KMS-11 (cell line): ENCODE results near the gene LILRA1.
"Not testable (repeated sequence)": the region's sequence is repeated elsewhere in the genome, so short reads cannot be mapped to it uniquely, and the experiment has no call there.

Source experiments
- H2AFZ ChIP-seq: fragments of 200-600 bp; sonication (generic); 2 replicates; pipeline ENCODE4 v1.6.1; 2016; ENCODE audit warnings: antibody characterized with exemption, mixed run types, low read depth
- H3K27ac ChIP-seq: fragments of 200-600 bp; sonication (generic); 2 replicates; pipeline ENCODE4 v1.6.1; 2016; ENCODE audit warnings: mild to moderate bottlenecking, mixed run types
- H3K27me3 ChIP-seq: fragments of 200-600 bp; sonication (generic); 2 replicates; pipeline ENCODE4 v1.6.1; 2017; ENCODE audit warnings: mild to moderate bottlenecking, low read depth, mixed run types, moderate library complexity; ENCODE audit not compliant: insufficient read depth
- H3K36me3 ChIP-seq: fragments of 200-600 bp; sonication (generic); 2 replicates; pipeline ENCODE4 v1.6.1; 2017; ENCODE audit warnings: mild to moderate bottlenecking, mixed run types; ENCODE audit not compliant: insufficient read depth
- H3K4me1 ChIP-seq: fragments of 200-600 bp; sonication (generic); 2 replicates; pipeline ENCODE4 v1.6.1; 2016; ENCODE audit warnings: mild to moderate bottlenecking, low read depth, mixed run types; ENCODE audit not compliant: poor library complexity, severe bottlenecking
- H3K4me2 ChIP-seq: fragments of 200-600 bp; sonication (generic); 2 replicates; pipeline ENCODE4 v1.7.0; 2016; ENCODE audit warnings: mild to moderate bottlenecking, mixed run types
- H3K4me3 ChIP-seq: fragments of 200-600 bp; sonication (generic); IDR thresholded peaks from 2 replicates; pipeline ENCODE4 v1.6.1; 2017; ENCODE audit warnings: low read depth, low read length, mixed read lengths; ENCODE audit not compliant: insufficient read depth
- H3K79me2 ChIP-seq: fragments of 200-600 bp; sonication (generic); 2 replicates; pipeline ENCODE4 v1.6.1; 2016; ENCODE audit warnings: low read depth, mixed run types; ENCODE audit not compliant: insufficient read depth
- H3K9ac ChIP-seq: fragments of 200-600 bp; sonication (generic); 2 replicates; pipeline ENCODE4 v1.6.1; 2016; ENCODE audit warnings: mild to moderate bottlenecking, mixed run types
- H4K20me1 ChIP-seq: fragments of 200-600 bp; sonication (generic); 2 replicates; pipeline ENCODE4 v1.6.1; 2016; ENCODE audit warnings: mild to moderate bottlenecking, mixed run types; ENCODE audit not compliant: insufficient read depth
- TF ChIP-seq, protein P1 (sequence below): fragments of 200-600 bp; sonication (generic); conservative IDR thresholded peaks from 2 replicates; pipeline ENCODE4 v1.6.1; 2017; ENCODE audit warnings: low read depth, mild to moderate bottlenecking, antibody characterized with exemption, low read length, moderate library complexity, mixed read lengths

Gene LILRA1

DNA sequence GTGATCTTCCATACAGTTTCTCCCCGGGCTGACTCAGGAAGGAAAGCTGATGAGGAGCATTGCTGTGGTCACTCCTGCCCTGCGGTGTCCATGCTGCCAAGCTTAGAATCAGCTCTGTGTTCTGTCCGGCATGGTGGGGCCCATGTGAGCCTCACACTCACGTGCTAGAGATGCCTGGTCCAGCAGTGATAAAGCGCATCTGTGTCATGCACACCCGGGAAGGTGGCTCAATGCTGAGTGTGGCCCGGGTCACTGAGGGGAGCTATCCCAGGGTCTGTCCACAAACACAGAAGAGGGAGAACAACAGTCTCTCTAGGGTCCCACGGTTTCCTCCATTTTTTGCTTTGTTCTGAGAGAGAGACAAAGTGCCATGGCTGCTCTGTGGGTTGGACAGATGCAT lies 33.3 kb downstream of the LILRA1 start:
- Histone ChIP-seq H3K36me3 (no peaks in the 10 kb centered on the region), H3K4me2 (no peak overlapping the region), H4K20me1 (no peaks in the 10 kb centered on the region), H2AFZ (no peak overlapping the region), H3K27ac (no peak overlapping the region), H3K27me3 (peaks cover 3% of the 10 kb centered on the region), H3K79me2 (no peaks in the 10 kb centered on the region), H3K9ac (no peak overlapping the region), H3K4me3 (no peak overlapping the region), H3K4me1 (no peaks in the 10 kb centered on the region)
- TF ChIP-seq, protein P1, sequence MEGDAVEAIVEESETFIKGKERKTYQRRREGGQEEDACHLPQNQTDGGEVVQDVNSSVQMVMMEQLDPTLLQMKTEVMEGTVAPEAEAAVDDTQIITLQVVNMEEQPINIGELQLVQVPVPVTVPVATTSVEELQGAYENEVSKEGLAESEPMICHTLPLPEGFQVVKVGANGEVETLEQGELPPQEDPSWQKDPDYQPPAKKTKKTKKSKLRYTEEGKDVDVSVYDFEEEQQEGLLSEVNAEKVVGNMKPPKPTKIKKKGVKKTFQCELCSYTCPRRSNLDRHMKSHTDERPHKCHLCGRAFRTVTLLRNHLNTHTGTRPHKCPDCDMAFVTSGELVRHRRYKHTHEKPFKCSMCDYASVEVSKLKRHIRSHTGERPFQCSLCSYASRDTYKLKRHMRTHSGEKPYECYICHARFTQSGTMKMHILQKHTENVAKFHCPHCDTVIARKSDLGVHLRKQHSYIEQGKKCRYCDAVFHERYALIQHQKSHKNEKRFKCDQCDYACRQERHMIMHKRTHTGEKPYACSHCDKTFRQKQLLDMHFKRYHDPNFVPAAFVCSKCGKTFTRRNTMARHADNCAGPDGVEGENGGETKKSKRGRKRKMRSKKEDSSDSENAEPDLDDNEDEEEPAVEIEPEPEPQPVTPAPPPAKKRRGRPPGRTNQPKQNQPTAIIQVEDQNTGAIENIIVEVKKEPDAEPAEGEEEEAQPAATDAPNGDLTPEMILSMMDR = no peak

DNA sequence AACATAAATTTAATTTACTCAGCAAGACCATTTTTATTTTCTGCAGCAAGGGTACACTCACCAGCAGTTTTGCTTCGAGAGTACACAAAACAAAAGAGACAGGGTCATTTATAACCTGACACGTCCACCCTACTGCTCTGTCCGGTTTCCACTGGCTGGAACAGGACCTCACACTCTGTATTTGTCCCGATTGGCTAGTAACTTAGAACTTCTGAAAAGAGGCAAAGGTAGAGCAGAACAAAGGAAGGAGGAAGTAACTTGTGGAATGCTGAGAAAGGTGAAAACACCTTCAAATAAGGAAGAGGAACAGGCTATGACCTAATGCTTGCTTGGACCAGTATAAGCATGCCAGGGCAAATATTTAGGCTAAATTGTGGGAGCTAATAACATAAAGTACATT lies 34.5 kb downstream of the LILRA1 start:
- not testable (repeated sequence) for H4K20me1 ChIP-seq, H3K4me2 ChIP-seq, H3K9ac ChIP-seq, H3K4me3 ChIP-seq, H2AFZ ChIP-seq, H3K27me3 ChIP-seq, H3K36me3 ChIP-seq, H3K4me1 ChIP-seq, H3K79me2 ChIP-seq, H3K27ac ChIP-seq

DNA sequence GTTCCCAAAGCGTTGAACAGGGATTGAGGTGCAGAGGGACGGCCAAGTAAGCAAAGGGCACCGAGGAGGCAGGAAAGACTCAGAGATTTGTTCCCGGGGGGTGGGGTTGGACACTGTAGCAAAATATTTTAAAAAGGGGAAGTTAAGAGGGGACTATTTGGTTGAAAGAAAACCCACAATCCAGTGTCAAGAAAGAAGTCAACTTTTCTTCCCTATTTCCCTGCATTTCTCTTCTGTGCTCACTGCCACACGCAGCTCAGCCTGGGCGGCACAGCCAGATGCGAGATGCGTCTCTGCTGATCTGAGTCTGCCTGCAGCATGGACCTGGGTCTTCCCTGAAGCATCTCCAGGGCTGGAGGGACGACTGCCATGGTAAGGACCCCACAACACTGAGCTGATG lies 36.8 kb downstream of the LILRA1 start, which contains the start of gene LILRB1:
Gene LILRB1, plus strand, starts transcription at position 223 of the 400 bp plus-strand sequence. CDS start 590 bp downstream, outside the sequence.
- not testable (repeated sequence) for H3K9ac ChIP-seq, H3K4me2 ChIP-seq, H3K79me2 ChIP-seq, H2AFZ ChIP-seq, H3K4me1 ChIP-seq, H3K27ac ChIP-seq, H3K27me3 ChIP-seq, H3K4me3 ChIP-seq, H4K20me1 ChIP-seq, H3K36me3 ChIP-seq

DNA sequence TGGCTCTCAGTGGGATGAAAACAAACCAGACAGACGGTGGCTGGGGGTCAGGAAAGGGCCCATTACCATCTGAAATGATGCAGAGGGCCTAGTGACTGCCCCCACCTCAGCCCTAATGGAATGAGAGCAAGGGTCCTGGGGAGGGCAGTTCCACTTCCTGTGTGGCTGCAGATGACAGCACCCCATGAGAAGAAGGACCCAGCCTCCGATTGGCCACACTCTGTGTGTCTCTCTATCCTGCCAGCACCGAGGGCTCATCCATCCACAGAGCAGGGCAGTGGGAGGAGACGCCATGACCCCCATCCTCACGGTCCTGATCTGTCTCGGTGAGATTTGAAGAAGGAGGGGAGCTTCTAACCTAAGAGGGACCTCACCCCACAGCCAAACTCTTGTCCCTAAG lies 37.4 kb downstream of the LILRA1 start:
- Histone ChIP-seq H2AFZ (no peak overlapping the region), H3K36me3 (no peaks in the 10 kb centered on the region), H3K27ac (no peak overlapping the region), H3K4me2 (no peak overlapping the region), H3K4me3 (no peak overlapping the region), H3K4me1 (no peaks in the 10 kb centered on the region), H3K27me3 (no peaks in the 10 kb centered on the region; the same call in none of the 2 replicates), H4K20me1 (no peaks in the 10 kb centered on the region), H3K79me2 (no peaks in the 10 kb centered on the region), H3K9ac (no peak overlapping the region)
- TF ChIP-seq, protein P1 = no peak

DNA sequence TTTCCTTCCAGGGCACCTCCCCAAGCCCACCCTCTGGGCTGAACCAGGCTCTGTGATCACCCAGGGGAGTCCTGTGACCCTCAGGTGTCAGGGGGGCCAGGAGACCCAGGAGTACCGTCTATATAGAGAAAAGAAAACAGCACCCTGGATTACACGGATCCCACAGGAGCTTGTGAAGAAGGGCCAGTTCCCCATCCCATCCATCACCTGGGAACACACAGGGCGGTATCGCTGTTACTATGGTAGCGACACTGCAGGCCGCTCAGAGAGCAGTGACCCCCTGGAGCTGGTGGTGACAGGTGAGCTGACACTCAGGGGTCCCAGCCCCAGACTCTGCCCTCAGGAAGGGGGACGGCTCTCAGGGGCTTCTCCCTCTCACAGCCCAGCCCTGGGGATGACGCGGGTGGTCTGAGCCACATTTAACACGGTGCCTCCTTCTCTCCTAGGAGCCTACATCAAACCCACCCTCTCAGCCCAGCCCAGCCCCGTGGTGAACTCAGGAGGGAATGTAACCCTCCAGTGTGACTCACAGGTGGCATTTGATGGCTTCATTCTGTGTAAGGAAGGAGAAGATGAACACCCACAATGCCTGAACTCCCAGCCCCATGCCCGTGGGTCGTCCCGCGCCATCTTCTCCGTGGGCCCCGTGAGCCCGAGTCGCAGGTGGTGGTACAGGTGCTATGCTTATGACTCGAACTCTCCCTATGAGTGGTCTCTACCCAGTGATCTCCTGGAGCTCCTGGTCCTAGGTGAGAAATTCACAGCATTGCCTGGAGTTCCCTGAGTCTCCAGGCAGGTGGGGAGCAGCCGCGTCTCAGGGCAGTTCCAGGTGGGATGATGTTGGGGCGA lies 38.3 kb downstream of the LILRA1 start:
- not testable (repeated sequence) for H3K9ac ChIP-seq, H3K79me2 ChIP-seq, H3K36me3 ChIP-seq, H4K20me1 ChIP-seq, H3K27me3 ChIP-seq, H3K27ac ChIP-seq, H3K4me2 ChIP-seq, H2AFZ ChIP-seq, H3K4me3 ChIP-seq, H3K4me1 ChIP-seq

DNA sequence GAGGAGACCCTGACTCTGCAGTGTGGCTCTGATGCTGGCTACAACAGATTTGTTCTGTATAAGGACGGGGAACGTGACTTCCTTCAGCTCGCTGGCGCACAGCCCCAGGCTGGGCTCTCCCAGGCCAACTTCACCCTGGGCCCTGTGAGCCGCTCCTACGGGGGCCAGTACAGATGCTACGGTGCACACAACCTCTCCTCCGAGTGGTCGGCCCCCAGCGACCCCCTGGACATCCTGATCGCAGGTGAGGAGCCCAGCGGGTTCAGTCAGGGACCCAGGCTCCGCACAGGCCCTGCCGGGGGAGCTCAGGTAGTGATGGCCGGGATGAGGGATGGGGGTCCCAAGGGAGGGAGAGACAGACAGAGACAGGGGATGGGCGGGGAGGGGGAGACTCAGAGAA lies 39.1 kb downstream of the LILRA1 start:
- H3K4me1 ChIP-seq, H3K27me3 ChIP-seq, H3K36me3 ChIP-seq, H3K9ac ChIP-seq, H3K4me2 ChIP-seq, H3K27ac ChIP-seq, H3K79me2 ChIP-seq, H2AFZ ChIP-seq, H4K20me1 ChIP-seq, H3K4me3 ChIP-seq: not testable (repeated sequence)
